ENCODE measurements around the gene ATP5F1E.
A peak's percentile ranks its signal among the peaks of the same experiment; 100 is the strongest.
"Not testable (repeated sequence)": the region's sequence is repeated elsewhere in the genome, so short reads cannot be mapped to it uniquely, and the experiment has no call there.

ATP5F1E gene

GRCh38 chr20:58987790-58988564, 44.2 kb downstream of the ATP5F1E start:
- no peak for DNase-seq

DNA sequence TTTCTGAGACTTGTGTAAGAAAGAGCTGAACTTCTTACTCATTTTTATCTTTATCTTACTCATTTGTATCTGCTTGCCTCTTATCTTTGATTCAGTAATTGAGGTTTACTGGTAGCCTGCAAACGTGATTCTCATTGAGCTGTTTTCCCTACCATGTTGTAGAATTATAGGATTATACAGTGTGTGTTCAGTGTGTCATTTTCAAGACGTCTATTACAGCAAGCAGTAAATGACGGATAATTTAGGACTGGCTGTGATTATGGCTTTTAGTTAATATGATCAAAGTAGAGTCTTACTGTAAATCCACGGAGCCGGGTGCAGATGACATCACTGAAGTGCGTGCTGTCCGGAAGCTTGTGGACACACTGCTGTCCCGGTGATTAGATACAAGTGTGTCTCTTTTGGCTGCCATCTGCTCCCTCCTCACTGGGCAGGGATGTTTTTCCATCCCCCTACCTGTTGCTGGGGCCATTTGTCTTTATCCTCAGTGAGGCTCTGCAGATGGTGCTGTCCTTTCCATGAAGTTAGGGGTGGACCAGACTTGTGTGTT, 45.1 kb downstream of the ATP5F1E start:
- DNase-seq = no peak

DNA sequence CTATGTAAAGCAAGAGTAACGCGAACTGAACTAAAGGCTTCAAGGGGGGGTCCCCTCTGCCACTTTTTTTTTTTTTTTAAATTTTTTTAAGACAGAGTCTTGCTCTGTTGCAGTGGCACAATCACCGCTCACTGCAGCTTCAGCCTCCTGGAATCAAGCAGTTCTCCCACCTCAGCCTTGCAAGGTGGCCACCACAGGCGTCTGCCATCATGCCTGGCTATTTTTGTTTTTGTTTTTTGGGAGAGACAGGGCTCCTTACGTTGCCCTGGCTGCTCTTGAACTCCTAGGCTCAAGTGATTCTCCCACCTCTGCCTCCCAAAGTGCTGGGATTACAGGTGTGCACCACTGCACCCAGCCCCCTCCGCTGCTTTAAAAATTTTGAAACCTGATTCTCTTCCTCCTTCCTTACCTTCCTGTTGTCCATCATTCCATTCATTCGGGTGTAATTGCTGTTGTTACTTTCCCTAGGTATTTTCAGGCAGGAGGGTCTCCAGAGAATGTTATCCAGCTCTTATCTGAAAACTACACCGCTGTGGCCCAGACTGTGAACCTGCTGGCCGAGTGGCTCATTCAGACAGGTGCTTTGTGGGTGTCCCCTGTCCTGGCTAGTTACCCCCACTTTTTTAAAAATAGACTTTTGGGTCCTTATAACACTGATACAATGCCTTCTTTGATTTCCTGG, 45.7 kb downstream of the ATP5F1E start:
- no peak for DNase-seq

DNA sequence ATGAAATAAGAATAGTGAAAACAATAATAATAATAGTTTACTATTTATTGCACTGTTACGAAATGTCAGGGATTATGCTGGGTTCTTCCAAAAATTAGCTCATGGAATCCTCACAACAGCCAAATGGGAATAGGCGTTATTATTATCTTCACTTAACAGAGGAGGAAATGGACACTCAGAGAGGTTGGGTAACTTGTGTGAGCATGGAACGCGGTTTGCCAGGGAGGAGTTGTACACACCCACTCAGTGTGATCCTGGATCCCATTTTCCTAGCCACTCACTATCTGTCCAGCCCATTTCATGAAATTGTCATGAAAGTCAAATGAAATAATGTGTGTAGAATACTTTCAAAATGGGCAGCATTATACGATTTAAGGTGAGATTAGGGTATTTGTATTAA, 46.5 kb downstream of the ATP5F1E start:
- no peak for DNase-seq

DNA sequence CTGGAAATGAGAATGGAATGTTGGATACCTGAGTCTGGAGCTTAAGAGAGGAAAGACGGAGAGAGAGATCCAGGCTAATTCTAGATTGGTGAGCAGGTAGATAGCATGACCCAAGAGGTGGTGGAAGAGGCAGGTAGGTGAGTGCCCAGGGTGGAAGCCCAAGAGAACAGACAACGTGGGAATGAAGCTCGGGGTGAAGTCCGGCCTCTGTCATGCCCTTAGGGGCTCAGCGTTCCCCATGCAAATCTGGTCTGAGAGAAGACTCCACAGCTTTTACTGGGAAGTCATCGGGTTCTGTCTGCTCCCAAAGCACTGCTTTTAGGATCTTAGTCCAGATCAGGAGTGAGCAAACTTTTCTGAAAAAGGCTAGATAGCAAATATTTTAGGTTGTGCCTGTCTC, 47.4 kb downstream of the ATP5F1E start:
- DNase-seq = no peak

- not testable (repeated sequence) for DNase-seq
Measured at GRCh38 chr20:58983115-58983468, 49.0 kb downstream of the ATP5F1E start.

GRCh38 chr20:58982406-58983114, 49.6 kb downstream of the ATP5F1E start:
- no peak for DNase-seq

GRCh38 chr20:58981628-58982364, 50.3 kb downstream of the ATP5F1E start:
- peak in 1 of 2 experiments; percentile 45 for DNase-seq

GRCh38 chr20:58980711-58981627, 51.2 kb downstream of the ATP5F1E start, which contains the start of gene NELFCD:
Gene NELFCD (plus strand): TSS chr20:58981256. CDS start chr20:58981310, 54 bp downstream.
- DNase-seq = peak; percentile 38 to 58

GRCh38 chr20:58978351-58979190, 53.6 kb downstream of the ATP5F1E start:
- DNase-seq = no peak

GRCh38 chr20:58976061-58976730, 55.9 kb downstream of the ATP5F1E start:
- DNase-seq = no peak
